GM21723 (cell line): Measurements from ENCODE around the gene MRTFB.
A peak's percentile ranks its signal among the peaks of the same experiment; 100 is the strongest.
"Not testable (repeated sequence)": the region's sequence is repeated elsewhere in the genome, so short reads cannot be mapped to it uniquely, and the experiment has no call there.

Experiments
- ATAC-seq: cut with Tn5 transposase; IDR thresholded peaks from one replicate; pipeline ENCODE4 v1.9.1; 2021; ENCODE audit warnings: mild to moderate bottlenecking, moderate library complexity; ENCODE audit not compliant: unreplicated experiment

MRTFB gene

GRCh38 chr16:14070877-14071575, at the start of gene MRTFB:
MRTFB (plus strand) TSS chr16:14071319; CDS start chr16:14140607, 69,288 bp downstream.
- peak; percentile 84 for ATAC-seq

- ATAC-seq: not testable (repeated sequence)
These were observed 47.6 kb upstream of the MRTFB start for GRCh38 chr16:14023526-14023925.

GRCh38 chr16:14024283-14024682, 46.8 kb upstream of the MRTFB start:
- no peak for ATAC-seq

GRCh38 chr16:14026572-14027285, 44.4 kb upstream of the MRTFB start:
- ATAC-seq: no peak

GRCh38 chr16:14028202-14028601, 42.9 kb upstream of the MRTFB start:
- ATAC-seq: no peak

- no peak for ATAC-seq
These were observed 41.5 kb upstream of the MRTFB start for GRCh38 chr16:14029658-14030057.

- ATAC-seq: no peak
These were observed 36.0 kb upstream of the MRTFB start for GRCh38 chr16:14035092-14035491.

- ATAC-seq: no peak
These were observed 34.2 kb upstream of the MRTFB start for GRCh38 chr16:14036889-14037288.

GRCh38 chr16:14037960-14038359, 33.2 kb upstream of the MRTFB start:
- ATAC-seq: no peak

GRCh38 chr16:14041164-14041563, 30.0 kb upstream of the MRTFB start:
- ATAC-seq: no peak

- no peak for ATAC-seq
These were observed 28.4 kb upstream of the MRTFB start for GRCh38 chr16:14042706-14043105.

- no peak for ATAC-seq
These were observed 27.8 kb upstream of the MRTFB start for GRCh38 chr16:14043278-14043677.

- ATAC-seq: no peak
These were observed 27.3 kb upstream of the MRTFB start for GRCh38 chr16:14043793-14044192.

GRCh38 chr16:14047121-14047859, 23.8 kb upstream of the MRTFB start:
- not testable (repeated sequence) for ATAC-seq

GRCh38 chr16:14050291-14051027, 20.7 kb upstream of the MRTFB start:
- no peak for ATAC-seq

GRCh38 chr16:14051103-14051729, 19.9 kb upstream of the MRTFB start:
- no peak for ATAC-seq

- ATAC-seq: no peak
These were observed 14.1 kb upstream of the MRTFB start for GRCh38 chr16:14056970-14057369.

- no peak for ATAC-seq
These were observed 13.2 kb upstream of the MRTFB start for GRCh38 chr16:14057878-14058382.

GRCh38 chr16:14061732-14062259, 9.3 kb upstream of the MRTFB start:
- ATAC-seq: no peak

- ATAC-seq: no peak
These were observed 8.9 kb upstream of the MRTFB start for GRCh38 chr16:14062261-14062660.
